ENCODE results near the gene PTPRD. TPM values are rescaled to one million over a fixed set of nuclear protein-coding genes. Genes with fewer than 3 reads are reported as not detected.

Gene PTPRD
- total and polyA plus RNA-seq, 9 of the 15 experiments (the other 6 are each of a cell fraction or from before 2014, with no cell fraction given) = 0.11 TPM; not detected in 8

DNA sequence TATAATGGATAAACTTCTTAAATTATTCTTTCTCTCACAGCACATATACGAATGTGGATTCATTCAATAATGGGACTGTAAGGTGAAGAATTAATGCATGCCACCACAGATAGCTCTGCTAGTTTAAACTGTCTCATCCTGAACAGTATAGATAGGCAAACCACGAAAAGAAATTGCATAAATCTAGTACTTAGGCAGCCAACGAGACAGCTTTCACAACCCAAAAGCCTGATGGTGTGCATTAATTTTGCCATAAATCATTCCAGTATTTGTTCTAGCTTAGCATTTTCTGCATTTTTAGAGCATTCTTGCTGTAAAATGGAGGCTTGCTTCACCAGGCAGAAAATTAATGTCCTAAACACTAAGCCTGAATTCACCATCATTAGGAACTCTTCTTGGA is 1979.0 kb downstream of the PTPRD start (continued):
- TF ChIP-seq ZNF212 (CRISPR knock-in tag; IDR thresholded peaks at IDR 0.05) = no peak

GRCh38 chr9:8632493-8632892 is 1980.3 kb downstream of the PTPRD start:
- Histone ChIP-seq H3K9ac (ENCODE audit: insufficient read depth in 1 of 2, low read depth in 2 of 2, low read length in 2 of 2) (no peak overlapping the region), H3K4me3 (no peak overlapping the region), H3K27me3 (ENCODE audit: control insufficient read depth in 2 of 2, insufficient read depth in 2 of 2, low read length in 2 of 2) (no peaks in the 10 kb centered on the region), H3K4me1 (replicated peaks in 1 of 2; ENCODE audit: control insufficient read depth in 2 of 2, insufficient read depth in 2 of 2, low read length in 2 of 2) (no peaks in the 10 kb centered on the region), H2AFZ (ENCODE audit: low read depth, low read length) (no peak overlapping the region), H3K27ac (ENCODE audit: extremely low read depth, low read depth, low read length) (no peak overlapping the region), H3K9me1 (ENCODE audit: control insufficient read depth, insufficient read depth, low read length) (no peaks in the 10 kb centered on the region), H3K36me3 (ENCODE audit: control insufficient read depth, insufficient read depth, low read length) (no peaks in the 10 kb centered on the region), H3K9me3 (replicated peaks; ENCODE audit: control insufficient read depth, insufficient read depth, low read depth, low read length) (no peaks in the 10 kb centered on the region; the same call in 1 of the 2 replicates), H4K20me1 (replicated peaks; ENCODE audit: control insufficient read depth, insufficient read depth, low read length) (no peaks in the 10 kb centered on the region), H3K79me2 (ENCODE audit: control insufficient read depth, insufficient read depth, low read length) (no peaks in the 10 kb centered on the region), H3K4me2 (ENCODE audit: insufficient read depth, low read length) (no peak overlapping the region)
- CTCF ChIA-PET (ENCODE audit: low intra/inter-chr PET ratio) = no interaction called here
- no peak for ATAC-seq
- 14% methylated on average over 1 of the region's 1 CpG for WGBS (ENCODE audit: insufficient coverage, low coverage, missing lambda C conversion rate)
- POLR2A ChIA-PET = no interaction called here
- in situ Hi-C loops (cut with MboI) (no loop called here), intact Hi-C loops (cut with micrococcal nuclease) (no loop called here)
- BruUV-seq (replicated peaks) = no TSS peak
- no peak for FAIRE-seq
- no peak for DNase-seq (ENCODE audit: extremely low read depth in 1 of 4, low spot score in 3 of 4)
- TF ChIP-seq, protein P1, sequence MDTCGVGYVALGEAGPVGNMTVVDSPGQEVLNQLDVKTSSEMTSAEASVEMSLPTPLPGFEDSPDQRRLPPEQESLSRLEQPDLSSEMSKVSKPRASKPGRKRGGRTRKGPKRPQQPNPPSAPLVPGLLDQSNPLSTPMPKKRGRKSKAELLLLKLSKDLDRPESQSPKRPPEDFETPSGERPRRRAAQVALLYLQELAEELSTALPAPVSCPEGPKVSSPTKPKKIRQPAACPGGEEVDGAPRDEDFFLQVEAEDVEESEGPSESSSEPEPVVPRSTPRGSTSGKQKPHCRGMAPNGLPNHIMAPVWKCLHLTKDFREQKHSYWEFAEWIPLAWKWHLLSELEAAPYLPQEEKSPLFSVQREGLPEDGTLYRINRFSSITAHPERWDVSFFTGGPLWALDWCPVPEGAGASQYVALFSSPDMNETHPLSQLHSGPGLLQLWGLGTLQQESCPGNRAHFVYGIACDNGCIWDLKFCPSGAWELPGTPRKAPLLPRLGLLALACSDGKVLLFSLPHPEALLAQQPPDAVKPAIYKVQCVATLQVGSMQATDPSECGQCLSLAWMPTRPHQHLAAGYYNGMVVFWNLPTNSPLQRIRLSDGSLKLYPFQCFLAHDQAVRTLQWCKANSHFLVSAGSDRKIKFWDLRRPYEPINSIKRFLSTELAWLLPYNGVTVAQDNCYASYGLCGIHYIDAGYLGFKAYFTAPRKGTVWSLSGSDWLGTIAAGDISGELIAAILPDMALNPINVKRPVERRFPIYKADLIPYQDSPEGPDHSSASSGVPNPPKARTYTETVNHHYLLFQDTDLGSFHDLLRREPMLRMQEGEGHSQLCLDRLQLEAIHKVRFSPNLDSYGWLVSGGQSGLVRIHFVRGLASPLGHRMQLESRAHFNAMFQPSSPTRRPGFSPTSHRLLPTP (IDR thresholded peaks at IDR 0.05; ENCODE audit: borderline replicate concordance, extremely low read depth, insufficient read length) = no peak
- no peak for TF ChIP-seq SMARCB1 (IDR thresholded peaks at IDR 0.05; ENCODE audit: insufficient read length, low read depth)
- TF ChIP-seq HDAC1 (IDR thresholded peaks at IDR 0.05) = no peak
- TF ChIP-seq E2F1 (CRISPR knock-in tag; IDR thresholded peaks at IDR 0.05) = no peak
- no peak for TF ChIP-seq NONO (IDR thresholded peaks at IDR 0.05; ENCODE audit: low read depth in 2 of 2, low read length in 1 of 2)
- no peak for TF ChIP-seq ILF3 (IDR thresholded peaks at IDR 0.05; ENCODE audit: borderline replicate concordance)
- TF ChIP-seq, protein P2, sequence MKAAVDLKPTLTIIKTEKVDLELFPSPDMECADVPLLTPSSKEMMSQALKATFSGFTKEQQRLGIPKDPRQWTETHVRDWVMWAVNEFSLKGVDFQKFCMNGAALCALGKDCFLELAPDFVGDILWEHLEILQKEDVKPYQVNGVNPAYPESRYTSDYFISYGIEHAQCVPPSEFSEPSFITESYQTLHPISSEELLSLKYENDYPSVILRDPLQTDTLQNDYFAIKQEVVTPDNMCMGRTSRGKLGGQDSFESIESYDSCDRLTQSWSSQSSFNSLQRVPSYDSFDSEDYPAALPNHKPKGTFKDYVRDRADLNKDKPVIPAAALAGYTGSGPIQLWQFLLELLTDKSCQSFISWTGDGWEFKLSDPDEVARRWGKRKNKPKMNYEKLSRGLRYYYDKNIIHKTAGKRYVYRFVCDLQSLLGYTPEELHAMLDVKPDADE (conservative IDR thresholded peaks at IDR 0.05; ENCODE audit: control insufficient read depth, low read depth, low read length) = no peak
- TF ChIP-seq E2F3 (CRISPR knock-in tag; IDR thresholded peaks at IDR 0.05) = no peak
- TF ChIP-seq CBX8 (IDR thresholded peaks at IDR 0.05; ENCODE audit: borderline replicate concordance, extremely low read depth, low read depth, low read length, poor library complexity, severe bottlenecking) = no peak
- no peak for TF ChIP-seq ZNF830 (CRISPR knock-in tag; IDR thresholded peaks at IDR 0.05)
- no peak for TF ChIP-seq NR1H2 (CRISPR knock-in tag; IDR thresholded peaks at IDR 0.05)
- TF ChIP-seq ZNF133 (CRISPR knock-in tag; IDR thresholded peaks at IDR 0.05) = no peak
